Activated T-helper 1 cell treated with Interleukin-2 at 50 U/mL for 16 hours (primary cell): ENCODE results near the gene C11orf87.

Source experiments
- DNase-seq: peaks from one replicate; pipeline ENCODE4 v3.0.0-alpha.2; 2020; ENCODE audit warnings: low read depth

C11orf87 gene

GRCh38 chr11:109443052-109443451 is 21.1 kb downstream of the C11orf87 start:
- no peak for DNase-seq

- no peak for DNase-seq
Observed at GRCh38 chr11:109454857-109455256, 32.9 kb downstream of the C11orf87 start.
